PC-3 (cell line): Measurements from ENCODE around the gene SHROOM2. TPM values are rescaled to one million over a fixed set of nuclear protein-coding genes. Genes with fewer than 3 reads are reported as not detected.

Experiments
- ATAC-seq: fragments of 200-7000 bp; cut with Tn5 transposase; 2 replicates; pipeline ENCODE4 v1.9.1; 2020; ENCODE audit warnings: mild to moderate bottlenecking, moderate library complexity
- BruUV-seq: library from RNA; stranded (reverse); fragments of 400-500 nt; replicated peaks from 2 replicates; lab custom pipeline; 2021; lab: Mats Ljungman, UMichigan
- CTCF ChIA-PET: fragments of 300-600 bp; sonication (Branson Sonifier 250); formaldehyde crosslinking; loops from one replicate; lab custom pipeline; 2022; ENCODE audit warnings: antibody characterized with exemption; lab: Charles Lee
- POLR2A ChIA-PET: fragments of 300-600 bp; sonication (Branson Sonifier 250); formaldehyde crosslinking; loops from one replicate; lab custom pipeline; 2022; ENCODE audit warnings: antibody characterized with exemption; ENCODE audit not compliant: unreplicated experiment; lab: Charles Lee
- DNase-seq: peaks from one replicate; pipeline ENCODE4 v3.0.0-alpha.2; 2015
- H2AFZ ChIP-seq: fragments of 300-600 bp; sonication (generic); 2 replicates; pipeline ENCODE4 v1.6.0; 2016; ENCODE audit warnings: antibody characterized with exemption, low read length
- H3F3A ChIP-seq: fragments of 300-600 bp; sonication (generic); one replicate; pipeline ENCODE4 v1.6.0; 2017; ENCODE audit warnings: antibody characterized with exemption, low read length, control low read depth, mild to moderate bottlenecking; ENCODE audit not compliant: unreplicated experiment
- H3K27ac ChIP-seq: fragments of 300-600 bp; sonication (generic); 2 replicates; pipeline ENCODE4 v1.5.1; 2016; ENCODE audit warnings: mild to moderate bottlenecking, low read length
- H3K27me3 ChIP-seq: fragments of 300-600 bp; sonication (generic); 2 replicates; pipeline ENCODE4 v1.6.1; 2016; ENCODE audit warnings: low read length, mixed read lengths
- H3K36me3 ChIP-seq: fragments of 300-600 bp; sonication (generic); 2 replicates; pipeline ENCODE4 v1.6.1; 2016; ENCODE audit warnings: low read depth, mixed run types, low read length, mixed read lengths
- H3K4me1 ChIP-seq: fragments of 300-600 bp; sonication (generic); 2 replicates; pipeline ENCODE4 v1.5.1; 2016; ENCODE audit warnings: low read length; ENCODE audit not compliant: insufficient read depth
- H3K4me2 ChIP-seq: fragments of 300-600 bp; sonication (generic); 2 replicates; pipeline ENCODE4 v1.6.0; 2016; ENCODE audit warnings: low read length
- H3K4me3 ChIP-seq: fragments of 300-600 bp; sonication (generic); 2 replicates; pipeline ENCODE4 v1.5.1; 2016; ENCODE audit warnings: mild to moderate bottlenecking, low read length, mixed read lengths
- H3K79me2 ChIP-seq: fragments of 300-600 bp; sonication (generic); 2 replicates; pipeline ENCODE4 v1.6.1; 2017; ENCODE audit warnings: low read length, mixed read lengths
- H3K9ac ChIP-seq: fragments of 300-600 bp; sonication (generic); 2 replicates; pipeline ENCODE4 v1.6.0; 2016; ENCODE audit warnings: mild to moderate bottlenecking, low read length
- H3K9me2 ChIP-seq: fragments of 300-600 bp; sonication (generic); replicated peaks from 2 replicates; pipeline ENCODE4 v1.6.1; 2016; ENCODE audit warnings: mixed run types, low read length, mixed read lengths
- H3K9me3 ChIP-seq: fragments of 300-600 bp; sonication (generic); 2 replicates; pipeline ENCODE4 v1.6.1; 2016; ENCODE audit warnings: low read length, mixed read lengths
- H4K20me1 ChIP-seq: fragments of 300-600 bp; sonication (generic); 2 replicates; pipeline ENCODE4 v1.6.1; 2016; ENCODE audit warnings: low read length, mixed read lengths
- CTCF ChIP-seq: fragments of 300-600 bp; sonication (generic); conservative IDR thresholded peaks from 2 replicates; pipeline ENCODE4 v1.5.1; 2017; ENCODE audit warnings: antibody characterized with exemption, low read depth, mild to moderate bottlenecking, low read length
- EZH2 ChIP-seq: fragments of 300-600 bp; sonication (generic); IDR thresholded peaks from one replicate; pipeline ENCODE4 v1.6.1; 2017; ENCODE audit warnings: antibody characterized with exemption, mild to moderate bottlenecking, low read length; ENCODE audit not compliant: unreplicated experiment
- EZH2phosphoT487 ChIP-seq: fragments of 300-600 bp; sonication (generic); IDR thresholded peaks from 2 replicates; pipeline ENCODE4 v1.6.1; 2018; ENCODE audit warnings: mild to moderate bottlenecking, antibody characterized with exemption, low read length, borderline replicate concordance
- intact Hi-C: fragments of 100-400 bp; cut with micrococcal nuclease; formaldehyde crosslinking; loops from 2 replicates; pipeline ENCODE4 v1.9.0; 2023
- total RNA-seq: library from RNA; depleted of rRNA; stranded (reverse); fragments of >200 nt; gene quantifications from 2 replicates; pipeline ENCODE4 v1.2.3, GENCODE V29; 2014

The SHROOM2 gene
- total RNA-seq, 1 experiment from 2014 or later = 6.5 TPM

- intact Hi-C loops = no loop called here
- Histone ChIP-seq H3K9ac (no peak overlapping the region), H3K27me3 (no peaks in the 10 kb centered on the region), H3K79me2 (no peaks in the 10 kb centered on the region), H3K27ac (no peak overlapping the region), H3F3A (no peaks in the 10 kb centered on the region), H3K4me1 (peaks cover 18% of the 10 kb centered on the region), H3K9me3 (no peaks in the 10 kb centered on the region), H4K20me1 (no peaks in the 10 kb centered on the region), H2AFZ (no peak overlapping the region), H3K4me2 (no peak overlapping the region), H3K36me3 (no peaks in the 10 kb centered on the region), H3K9me2 (no peaks in the 10 kb centered on the region), H3K4me3 (no peak overlapping the region)
- TF ChIP-seq EZH2phosphoT487 (no peak), EZH2 (no peak), CTCF (no peak)
- ChIA-PET CTCF (no interaction called here), POLR2A (no interaction called here)
- ATAC-seq = no peak
- no TSS peak for BruUV-seq
- no peak for DNase-seq
These were observed 76.7 kb downstream of the SHROOM2 start for GRCh38 chrX:9862953-9863352.

- peaks cover 18% of the 10 kb centered on the region for H3K4me1 ChIP-seq
- H3K4me3 ChIP-seq = no peak overlapping the region
- no peak overlapping the region for H3K4me2 ChIP-seq
- H3K9me3 ChIP-seq = no peaks in the 10 kb centered on the region
- intact Hi-C loops = no loop called here
- TF ChIP-seq EZH2 (no peak), EZH2phosphoT487 (no peak), CTCF (no peak)
- no peaks in the 10 kb centered on the region for H4K20me1 ChIP-seq
- H3K9me2 ChIP-seq = no peaks in the 10 kb centered on the region
- H3F3A ChIP-seq = no peaks in the 10 kb centered on the region
- ChIA-PET CTCF (no interaction called here), POLR2A (no interaction called here)
- no peaks in the 10 kb centered on the region for H3K27me3 ChIP-seq
- H3K79me2 ChIP-seq = no peaks in the 10 kb centered on the region
- BruUV-seq = no TSS peak
- no peaks in the 10 kb centered on the region for H3K36me3 ChIP-seq
- H3K27ac ChIP-seq = no peak overlapping the region
- DNase-seq (no peak), ATAC-seq (no peak)
- H2AFZ ChIP-seq = no peak overlapping the region
- H3K9ac ChIP-seq = no peak overlapping the region
These were observed 77.8 kb downstream of the SHROOM2 start for GRCh38 chrX:9864011-9864410.

GRCh38 chrX:9865804-9866472 lies 79.7 kb downstream of the SHROOM2 start:
- BruUV-seq = no TSS peak
- TF ChIP-seq CTCF = no peak
- TF ChIP-seq EZH2phosphoT487 = no peak
- TF ChIP-seq EZH2 = no peak
- H3K36me3 ChIP-seq = no peaks in the 10 kb centered on the region
- no peaks in the 10 kb centered on the region for H3K27me3 ChIP-seq
- H2AFZ ChIP-seq = peak overlapping the region; percentile 25; the same call in 1 of the 2 replicates
- H3F3A ChIP-seq = no peaks in the 10 kb centered on the region
- no peaks in the 10 kb centered on the region for H3K9me2 ChIP-seq
- H3K4me3 ChIP-seq = no peak overlapping the region
- H4K20me1 ChIP-seq = no peaks in the 10 kb centered on the region
- no peaks in the 10 kb centered on the region for H3K9me3 ChIP-seq
- DNase-seq (peak; percentile 63), ATAC-seq (no peak; the same call in 1 of the 2 replicates)
- ChIA-PET CTCF (interaction anchor here (0.7 kb wide), 2 partner anchors 8 to 509 kb away, joined by 8 to 10 read pairs; no protein-coding TSS in a partner anchor), POLR2A (no interaction called here)
- peak overlapping the region; percentile 47 for H3K27ac ChIP-seq
- H3K9ac ChIP-seq = no peak overlapping the region
- H3K4me2 ChIP-seq = peak overlapping the region; percentile 47
- intact Hi-C loops = no loop called here
- peaks cover 15% of the 10 kb centered on the region for H3K4me1 ChIP-seq
- H3K79me2 ChIP-seq = no peaks in the 10 kb centered on the region
